IMR-90 (cell line): Measurements from ENCODE around the gene NFKB1. TPM values are rescaled to one million over a fixed set of nuclear protein-coding genes. Genes with fewer than 3 reads are reported as not detected.

Source experiments
- ATAC-seq: fragments of 200-7000 bp; cut with Tn5 transposase; 2 replicates; pipeline ENCODE4 v1.9.1; 2020; ENCODE audit warnings: low read depth, mild to moderate bottlenecking, moderate library complexity
- BruUV-seq: library from RNA; stranded (reverse); fragments of 400-500 nt; replicated peaks from 2 replicates; lab custom pipeline; 2021; lab: Mats Ljungman, UMichigan
- CTCF ChIA-PET: fragments of 300-600 bp; formaldehyde crosslinking; extraction: SDS; loops from one replicate; lab custom pipeline; 2021; ENCODE audit warnings: antibody characterized with exemption; lab: Yijun Ruan, JAX
- POLR2A ChIA-PET: fragments of 300-600 bp; sonication (Branson Sonifier 250); formaldehyde crosslinking; loops from one replicate; lab custom pipeline; 2022; ENCODE audit warnings: antibody characterized with exemption; ENCODE audit not compliant: unreplicated experiment; lab: Charles Lee
- DNase-seq: peaks from one replicate; pipeline ENCODE4 v3.0.0; 2013
- H2AFZ ChIP-seq: replicated peaks from 2 replicates; pipeline ENCODE3; 2013; ENCODE audit warnings: low read length, mild to moderate bottlenecking; ENCODE audit not compliant: poor library complexity
- H2AK5ac ChIP-seq: 2 replicates; pipeline ENCODE4 v1.6.1; 2013; ENCODE audit warnings: low read depth, low read length, inconsistent platforms
- H2AK9ac ChIP-seq: replicated peaks from 2 replicates; pipeline ENCODE3; 2013; ENCODE audit warnings: mild to moderate bottlenecking, low read depth, low read length, moderate library complexity; ENCODE audit not compliant: poor library complexity
- H2BK120ac ChIP-seq: 2 replicates; pipeline ENCODE4 v1.6.1; 2013; ENCODE audit warnings: low read depth, low read length, inconsistent platforms
- H2BK15ac ChIP-seq: 3 replicates; pipeline ENCODE4 v1.6.1; 2013; ENCODE audit warnings: low read depth, low read length, inconsistent platforms
- H2BK20ac ChIP-seq: 2 replicates; pipeline ENCODE4 v1.6.1; 2013; ENCODE audit warnings: low read depth, mild to moderate bottlenecking, inconsistent platforms, low read length, moderate library complexity
- H2BK5ac ChIP-seq: 2 replicates; pipeline ENCODE4 v1.6.1; 2013; ENCODE audit warnings: mild to moderate bottlenecking, low read depth, low read length, inconsistent platforms; ENCODE audit not compliant: poor library complexity, severe bottlenecking
- H3K14ac ChIP-seq: replicated peaks from 2 replicates; pipeline ENCODE4 v1.6.1; 2013; ENCODE audit warnings: low read depth, low read length, inconsistent platforms
- H3K18ac ChIP-seq: 2 replicates; pipeline ENCODE4 v1.6.1; 2013; ENCODE audit warnings: low read depth, low read length, control low read depth
- H3K23ac ChIP-seq: 2 replicates; pipeline ENCODE4 v1.6.1; 2013; ENCODE audit warnings: low read depth, low read length, inconsistent platforms
- H3K27ac ChIP-seq: 2 replicates; pipeline ENCODE4 v1.5.1; 2013; ENCODE audit warnings: mild to moderate bottlenecking, control low read depth, low read length; ENCODE audit not compliant: insufficient read depth
- H3K27me3 ChIP-seq: 2 replicates; pipeline ENCODE4 v1.6.1; 2013; ENCODE audit warnings: low read length; ENCODE audit not compliant: control insufficient read depth, insufficient read depth
- H3K36me3 ChIP-seq: 2 replicates; pipeline ENCODE4 v1.6.1; 2013; ENCODE audit warnings: low read length, mixed read lengths; ENCODE audit not compliant: control insufficient read depth, insufficient read depth
- H3K4ac ChIP-seq: 2 replicates; pipeline ENCODE4 v1.6.1; 2013; ENCODE audit warnings: low read depth, low read length, inconsistent platforms
- H3K4me1 ChIP-seq: 2 replicates; pipeline ENCODE4 v1.6.1; 2013; ENCODE audit warnings: low read length, mixed read lengths; ENCODE audit not compliant: control insufficient read depth, insufficient read depth
- H3K4me2 ChIP-seq: 2 replicates; pipeline ENCODE4 v1.6.1; 2013; ENCODE audit warnings: low read depth, mild to moderate bottlenecking, control low read depth, low read length, moderate library complexity
- H3K4me3 ChIP-seq: 2 replicates; pipeline ENCODE4 v1.5.1; 2013; ENCODE audit warnings: low read depth, mild to moderate bottlenecking, control low read depth, low read length, moderate library complexity; ENCODE audit not compliant: insufficient read depth
- H3K56ac ChIP-seq: 2 replicates; pipeline ENCODE4 v1.6.1; 2013; ENCODE audit warnings: low read length, inconsistent platforms; ENCODE audit not compliant: insufficient read depth; ENCODE audit errors: extremely low read depth
- H3K79me1 ChIP-seq, 2 experiments: 2 replicates each; pipeline ENCODE4 v1.6.1; 2013; ENCODE audit warnings: low read length in 2 of 2, inconsistent platforms in 1 of 2, low read depth in 1 of 2
- H3K9ac ChIP-seq: 2 replicates; pipeline ENCODE4 v1.6.1; 2013; ENCODE audit warnings: low read depth, low read length, control low read depth
- H3K9me1 ChIP-seq: 2 replicates; pipeline ENCODE4 v1.6.1; 2013; ENCODE audit warnings: low read length, inconsistent platforms; ENCODE audit not compliant: insufficient read depth
- H3K9me3 ChIP-seq: 2 replicates; pipeline ENCODE4 v1.6.1; 2013; ENCODE audit warnings: low read length; ENCODE audit not compliant: control insufficient read depth, insufficient read depth
- H4K20me1 ChIP-seq: 2 replicates; pipeline ENCODE4 v1.6.1; 2013; ENCODE audit warnings: low read length, inconsistent platforms; ENCODE audit not compliant: insufficient read depth
- H4K5ac ChIP-seq: 2 replicates; pipeline ENCODE4 v1.6.1; 2013; ENCODE audit warnings: mild to moderate bottlenecking, low read depth, low read length, control low read depth
- H4K8ac ChIP-seq, 2 experiments: 2 replicates each; pipeline ENCODE4 v1.6.1; 2013; ENCODE audit warnings: low read depth in 2 of 2, low read length in 2 of 2, control low read depth in 1 of 2, inconsistent platforms in 1 of 2
- H4K91ac ChIP-seq: 2 replicates; pipeline ENCODE4 v1.6.1; 2013; ENCODE audit warnings: low read depth, low read length, inconsistent platforms; ENCODE audit not compliant: insufficient read depth
- BHLHE40 ChIP-seq: fragments of 150-350 bp; IDR thresholded peaks from 2 replicates; pipeline ENCODE4 v1.6.1; 2016; ENCODE audit warnings: mild to moderate bottlenecking, low read depth, low read length
- CEBPB ChIP-seq: IDR thresholded peaks from 2 replicates; pipeline ENCODE4 v1.6.1; 2012; ENCODE audit warnings: low read depth, low read length, improper control_type of control experiment
- CHD1 ChIP-seq: IDR thresholded peaks from 2 replicates; pipeline ENCODE4 v1.6.1; 2012; ENCODE audit warnings: low read depth, low read length, improper control_type of control experiment
- ELK1 ChIP-seq: fragments of 150-350 bp; IDR thresholded peaks from 2 replicates; pipeline ENCODE4 v1.6.1; 2016; ENCODE audit warnings: low read depth, mild to moderate bottlenecking, low read length, moderate library complexity, borderline replicate concordance
- FOS ChIP-seq: fragments of 150-350 bp; IDR thresholded peaks from 2 replicates; pipeline ENCODE4 v1.6.1; 2016; ENCODE audit warnings: low read depth, low read length
- MAFK ChIP-seq: IDR thresholded peaks from 2 replicates; pipeline ENCODE4 v1.6.1; 2012; ENCODE audit warnings: low read depth, low read length, improper control_type of control experiment
- MAZ ChIP-seq: IDR thresholded peaks from 2 replicates; pipeline ENCODE4 v1.6.1; 2012; ENCODE audit warnings: low read depth, mild to moderate bottlenecking, low read length, improper control_type of control experiment, moderate library complexity, borderline replicate concordance
- MXI1 ChIP-seq: IDR thresholded peaks from 2 replicates; pipeline ENCODE4 v1.6.1; 2012; ENCODE audit warnings: low read depth, mild to moderate bottlenecking, low read length, moderate library complexity, borderline replicate concordance
- NFE2L2 ChIP-seq: fragments of 150-350 bp; IDR thresholded peaks from 2 replicates; pipeline ENCODE4 v1.6.1; 2016; ENCODE audit warnings: low read depth, mild to moderate bottlenecking, low read length
- POLR2A ChIP-seq: IDR thresholded peaks from 2 replicates; pipeline ENCODE4 v1.6.1; 2012; ENCODE audit warnings: mild to moderate bottlenecking, low read depth, low read length
- RAD21 ChIP-seq: IDR thresholded peaks from 2 replicates; pipeline ENCODE4 v1.6.1; 2012; ENCODE audit warnings: low read length, improper control_type of control experiment
- RCOR1 ChIP-seq: IDR thresholded peaks from 2 replicates; pipeline ENCODE4 v1.6.1; 2012; ENCODE audit warnings: mild to moderate bottlenecking, low read length, improper control_type of control experiment; ENCODE audit not compliant: insufficient replicate concordance
- RFX5 ChIP-seq: IDR thresholded peaks from 2 replicates; pipeline ENCODE4 v1.8.0; 2012; ENCODE audit warnings: low read depth, mild to moderate bottlenecking, low read length, moderate library complexity
- SMC3 ChIP-seq: fragments of 150-350 bp; IDR thresholded peaks from 2 replicates; pipeline ENCODE4 v1.6.1; 2016; ENCODE audit warnings: low read depth, mild to moderate bottlenecking, antibody characterized with exemption, low read length, moderate library complexity
- WGBS, 2 experiments: methylation state at CpG; one replicate each; pipeline versions ENCODE4 v1.1.5 to v1.1.7; 2013; ENCODE audit warnings: missing lambda C conversion rate in 2 of 2; ENCODE audit not compliant: insufficient read length in 1 of 2; ENCODE audit errors: extremely low coverage in 2 of 2; 5-methylcytosine and 5-hydroxymethylcytosine counted together
- dilution Hi-C: fragments of 300-500 bp; cut with HindIII; formaldehyde crosslinking; loops from one replicate; pipeline ENCODE4 v1.14.3; 2018; ENCODE audit warnings: low sequenced_read_pairs; ENCODE audit not compliant: unreplicated experiment
- in situ Hi-C: fragments of 300-500 bp; cut with MboI; formaldehyde crosslinking; loops from 3 replicates; pipeline ENCODE4 v1.14.3; 2019; ENCODE audit warnings: low sequenced_read_pairs, inconsistent platforms, mixed read lengths
- intact Hi-C: fragments of 100-400 bp; cut with micrococcal nuclease; formaldehyde crosslinking; loops from 2 replicates; pipeline ENCODE4 v1.10.0; 2022
- polyA plus RNA-seq, 3 experiments: library from polyadenylated mRNA; depleted of rRNA; stranded (reverse); fragments of >200 nt; gene quantifications; 2 replicates each; pipeline ENCODE4 v1.2.3, GENCODE V29; 2012; ENCODE audit warnings: low replicate concordance in 1 of 3
- total RNA-seq: library from RNA; depleted of rRNA; stranded (reverse); fragments of >200 nt; gene quantifications from 2 replicates; pipeline ENCODE4 v1.2.3, GENCODE V29; 2012
- TF ChIP-seq, protein P1 (sequence below): fragments of 150-350 bp; IDR thresholded peaks from 2 replicates; pipeline ENCODE4 v1.6.1; 2017; ENCODE audit warnings: mild to moderate bottlenecking, antibody characterized with exemption, low read length, low read depth
- TF ChIP-seq, protein P2 (sequence below): conservative IDR thresholded peaks from 2 replicates; pipeline ENCODE4 v1.5.1; 2012; ENCODE audit warnings: mild to moderate bottlenecking, low read depth, low read length, improper control_type of control experiment

NFKB1 gene
- total and polyA plus RNA-seq, 2 of the 4 experiments (the other 2 are of a cell fraction): 19.8 to 24.6 TPM

GRCh38 chr4:102472441-102473013 is 28.6 kb upstream of the NFKB1 start:
- Histone ChIP-seq H3K9ac (no peak overlapping the region), H3K9me1 (no peaks in the 10 kb centered on the region), H3K79me1 (no peaks in the 10 kb centered on the region), H3K36me3 (no peaks in the 10 kb centered on the region), H4K5ac (no peak overlapping the region), H2BK5ac (no peak overlapping the region), H4K91ac (no peak overlapping the region), H2AK9ac (no peak overlapping the region), H2AFZ (no peak overlapping the region), H3K56ac (no peak overlapping the region), H3K18ac (no peak overlapping the region), H2BK15ac (no peak overlapping the region), H3K9me3 (peaks cover 6% of the 10 kb centered on the region), H3K4me3 (no peak overlapping the region), H4K20me1 (no peaks in the 10 kb centered on the region), H3K23ac (no peak overlapping the region), H3K14ac (no peak overlapping the region), H2BK120ac (no peak overlapping the region), H4K8ac (no peak overlapping the region), H3K4me1 (no peaks in the 10 kb centered on the region), H2BK20ac (no peak overlapping the region), H2AK5ac (no peak overlapping the region), H3K4me2 (no peak overlapping the region), H3K27me3 (peaks cover 7% of the 10 kb centered on the region), H3K4ac (no peak overlapping the region), H3K27ac (no peak overlapping the region)
- no CpG with 5 or more reads among the region's 1 CpG for WGBS, 2 experiments
- POLR2A ChIA-PET: no interaction called here
- dilution Hi-C loops: no loop called here
- no TSS peak for BruUV-seq
- in situ Hi-C loops: no loop called here
- DNase-seq (no peak), ATAC-seq (no peak)
- intact Hi-C loops: no loop called here
- CTCF ChIA-PET: no interaction called here
- TF ChIP-seq RCOR1: no peak
- no peak for TF ChIP-seq RAD21
- TF ChIP-seq, protein P1, sequence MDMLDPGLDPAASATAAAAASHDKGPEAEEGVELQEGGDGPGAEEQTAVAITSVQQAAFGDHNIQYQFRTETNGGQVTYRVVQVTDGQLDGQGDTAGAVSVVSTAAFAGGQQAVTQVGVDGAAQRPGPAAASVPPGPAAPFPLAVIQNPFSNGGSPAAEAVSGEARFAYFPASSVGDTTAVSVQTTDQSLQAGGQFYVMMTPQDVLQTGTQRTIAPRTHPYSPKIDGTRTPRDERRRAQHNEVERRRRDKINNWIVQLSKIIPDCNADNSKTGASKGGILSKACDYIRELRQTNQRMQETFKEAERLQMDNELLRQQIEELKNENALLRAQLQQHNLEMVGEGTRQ: no peak
- no peak for TF ChIP-seq POLR2A
- TF ChIP-seq CHD1: no peak
- TF ChIP-seq ELK1: no peak
- TF ChIP-seq SMC3: no peak
- no peak for TF ChIP-seq RFX5
- no peak for TF ChIP-seq NFE2L2
- TF ChIP-seq MAZ: no peak
- TF ChIP-seq CEBPB: no peak
- TF ChIP-seq FOS: no peak
- no peak for TF ChIP-seq MAFK
- no peak for TF ChIP-seq MXI1
- TF ChIP-seq BHLHE40: no peak
- TF ChIP-seq, protein P2, sequence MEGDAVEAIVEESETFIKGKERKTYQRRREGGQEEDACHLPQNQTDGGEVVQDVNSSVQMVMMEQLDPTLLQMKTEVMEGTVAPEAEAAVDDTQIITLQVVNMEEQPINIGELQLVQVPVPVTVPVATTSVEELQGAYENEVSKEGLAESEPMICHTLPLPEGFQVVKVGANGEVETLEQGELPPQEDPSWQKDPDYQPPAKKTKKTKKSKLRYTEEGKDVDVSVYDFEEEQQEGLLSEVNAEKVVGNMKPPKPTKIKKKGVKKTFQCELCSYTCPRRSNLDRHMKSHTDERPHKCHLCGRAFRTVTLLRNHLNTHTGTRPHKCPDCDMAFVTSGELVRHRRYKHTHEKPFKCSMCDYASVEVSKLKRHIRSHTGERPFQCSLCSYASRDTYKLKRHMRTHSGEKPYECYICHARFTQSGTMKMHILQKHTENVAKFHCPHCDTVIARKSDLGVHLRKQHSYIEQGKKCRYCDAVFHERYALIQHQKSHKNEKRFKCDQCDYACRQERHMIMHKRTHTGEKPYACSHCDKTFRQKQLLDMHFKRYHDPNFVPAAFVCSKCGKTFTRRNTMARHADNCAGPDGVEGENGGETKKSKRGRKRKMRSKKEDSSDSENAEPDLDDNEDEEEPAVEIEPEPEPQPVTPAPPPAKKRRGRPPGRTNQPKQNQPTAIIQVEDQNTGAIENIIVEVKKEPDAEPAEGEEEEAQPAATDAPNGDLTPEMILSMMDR: no peak
